HL-60/S4 treated with phorbol 12-myristate 13-acetate at 8.2 ng/mL for 4 days and 3 days (cell line): ENCODE data around the gene ERICH4.
"Not testable (repeated sequence)": the region's sequence is repeated elsewhere in the genome, so short reads cannot be mapped to it uniquely, and the experiment has no call there.

Source experiments
- in situ Hi-C: fragments of 300-500 bp; cut with MboI; formaldehyde crosslinking; loops from 2 replicates; pipeline ENCODE4 v1.15.0; 2022; ENCODE audit warnings: low sequenced_read_pairs

Gene ERICH4, protein sequence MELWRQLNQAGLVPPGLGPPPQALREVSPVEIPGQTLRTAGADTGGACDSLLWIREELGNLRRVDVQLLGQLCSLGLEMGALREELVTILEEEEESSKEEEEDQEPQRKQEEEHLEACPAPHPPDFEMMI

GRCh38 chr19:41442473-41443355 is at the start of gene ERICH4:
TSS of gene ERICH4 (plus strand) at chr19:41443156. CDS start at chr19:41443170, 14 bp downstream.
- in situ Hi-C loops, result no loop called here

DNA sequence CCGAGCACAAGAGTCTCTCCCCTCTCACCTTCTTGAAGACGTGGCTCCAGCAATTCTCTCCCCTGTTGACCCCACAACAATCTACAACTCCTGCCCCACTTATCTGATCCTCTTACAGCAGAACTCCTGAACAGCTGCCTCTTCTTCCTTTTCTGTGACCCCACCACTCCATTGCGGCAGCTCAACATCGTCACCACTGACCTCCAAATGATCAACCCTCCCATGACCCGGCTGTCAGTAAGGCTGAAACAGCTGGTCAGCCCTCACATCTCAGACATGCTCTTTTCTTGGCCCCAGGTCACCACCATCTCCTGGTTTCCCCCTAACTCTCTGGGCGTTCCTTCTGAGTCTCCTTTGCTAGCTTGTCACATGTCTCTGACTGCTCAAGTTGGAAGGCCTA is 47.6 kb upstream of the ERICH4 start:
- in situ Hi-C loops, result no loop called here

DNA sequence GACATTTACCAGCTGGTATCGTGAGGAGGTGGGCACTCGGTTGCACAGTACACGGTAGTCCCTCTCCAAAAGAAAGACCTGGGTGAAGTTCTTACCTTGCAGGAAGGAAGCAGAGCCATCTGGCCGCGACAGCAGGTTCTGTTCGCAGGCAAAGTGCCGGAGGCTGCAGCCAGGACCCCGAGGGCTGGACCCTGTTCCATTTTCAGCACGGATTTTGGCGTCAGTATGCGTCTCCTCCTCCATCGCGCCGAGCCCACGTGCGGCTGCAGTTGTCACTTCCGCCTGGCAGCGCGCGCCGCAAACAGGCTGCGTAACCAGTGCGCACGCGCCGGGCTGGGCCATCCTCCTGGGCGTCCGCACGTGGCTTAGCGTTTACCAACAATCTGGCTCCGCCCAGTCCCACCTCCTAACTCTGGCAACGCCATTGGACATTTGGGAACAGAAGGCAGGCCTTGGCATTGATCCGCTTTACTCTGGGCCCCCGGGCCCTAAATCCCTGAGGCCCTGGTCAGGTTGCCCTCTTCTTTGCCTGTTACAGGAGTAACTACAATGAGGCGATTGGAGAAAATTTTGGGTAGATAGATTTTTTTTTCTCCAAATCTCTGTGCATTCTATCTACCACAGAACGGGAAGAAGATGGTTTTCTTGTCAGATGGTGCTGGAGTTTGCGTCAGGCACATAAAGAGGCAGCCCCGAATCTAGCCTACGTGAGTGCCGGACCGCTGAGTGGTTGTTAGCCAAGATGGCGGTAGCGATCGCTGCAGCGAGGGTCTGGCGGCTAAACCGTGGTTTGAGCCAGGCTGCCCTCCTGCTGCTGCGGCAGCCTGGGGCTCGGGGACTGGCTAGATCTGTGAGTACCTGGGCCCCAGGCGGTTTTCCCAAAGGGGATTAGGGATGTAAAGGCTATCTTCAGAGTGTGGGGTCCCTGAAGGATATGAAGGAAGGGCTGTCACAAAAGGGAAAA is 45.6 kb upstream of the ERICH4 start, which contains the start of the genes BCKDHA and EXOSC5:
Gene BCKDHA, plus strand, starts transcription at position 733 of the 964 bp plus-strand sequence. Its CDS starts 10 bp downstream, at position 743.
Gene EXOSC5, minus strand, starts transcription at position 274 of the 964 bp plus-strand sequence. Its CDS starts 31 bp downstream, at position 243.
- in situ Hi-C loops, result no loop called here

- in situ Hi-C loops, result no loop called here
These were observed 44.9 kb upstream of the ERICH4 start for GRCh38 chr19:41398050-41398418.

GRCh38 chr19:41398598-41398997 is 44.4 kb upstream of the ERICH4 start:
- in situ Hi-C loops, result no loop called here

- in situ Hi-C loops, result no loop called here
These were observed 43.9 kb upstream of the ERICH4 start for GRCh38 chr19:41399091-41399490.

GRCh38 chr19:41399525-41399924 is 43.4 kb upstream of the ERICH4 start:
- in situ Hi-C loops, result no loop called here

GRCh38 chr19:41401483-41401882 is 41.5 kb upstream of the ERICH4 start:
- in situ Hi-C loops, result no loop called here

DNA sequence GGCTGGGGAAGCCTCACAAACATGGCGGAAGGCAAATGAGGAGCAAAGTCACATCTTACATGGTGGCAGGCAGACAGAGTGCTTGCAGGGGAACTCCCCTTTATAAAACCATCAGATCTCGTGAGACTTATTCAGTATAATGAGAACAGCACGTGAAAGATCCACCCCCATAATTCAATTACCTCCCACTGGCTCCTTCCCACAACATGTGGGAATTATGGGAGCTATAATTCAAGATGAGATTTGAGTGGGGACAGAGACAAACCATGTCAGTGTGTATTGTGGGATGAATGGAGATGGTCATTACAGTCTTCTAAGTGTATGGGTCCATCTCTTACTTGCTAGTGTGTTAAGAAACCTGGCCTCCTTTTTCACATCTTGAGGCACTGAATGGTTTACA is 40.9 kb upstream of the ERICH4 start:
- in situ Hi-C loops, result no loop called here

DNA sequence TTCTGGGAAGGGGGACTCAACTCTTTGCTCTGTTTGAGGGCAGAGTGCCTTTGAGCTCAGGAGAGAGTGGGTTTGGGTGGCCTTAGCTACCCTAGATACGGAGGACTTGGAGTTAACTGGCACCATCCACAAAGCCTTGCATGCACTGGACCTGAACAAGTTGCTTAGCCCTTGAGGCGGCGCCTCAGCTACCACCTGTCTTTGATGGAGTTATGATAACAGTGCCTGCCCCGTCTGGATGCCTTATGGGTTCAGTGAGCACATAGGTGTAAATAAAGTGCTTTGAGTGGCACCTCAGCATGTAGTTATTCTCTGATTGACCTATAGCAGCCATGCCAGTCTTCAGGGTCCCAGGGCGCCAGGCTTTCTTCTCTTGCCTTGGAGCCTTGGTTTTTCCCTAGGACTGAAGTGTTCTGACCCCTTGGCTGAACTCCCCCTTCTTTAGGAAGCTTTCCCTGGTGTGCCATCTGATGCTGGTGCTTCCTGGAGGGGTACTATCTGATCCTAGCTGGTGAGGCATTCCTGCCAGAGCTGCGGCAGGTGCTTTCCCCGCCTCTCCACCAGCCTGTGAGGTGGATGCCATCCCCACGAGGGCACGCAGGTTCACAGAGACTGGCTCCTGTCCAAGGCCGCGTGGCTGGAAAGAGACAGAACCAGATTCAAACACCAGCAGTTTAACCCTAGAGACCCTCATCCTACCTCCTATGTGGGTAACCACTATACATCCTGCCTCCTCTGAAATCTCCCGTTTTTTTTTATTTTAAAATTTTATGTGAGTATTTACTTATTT is 39.6 kb upstream of the ERICH4 start:
- in situ Hi-C loops, result no loop called here

- in situ Hi-C loops, result no loop called here
These were observed 37.2 kb upstream of the ERICH4 start for GRCh38 chr19:41405776-41406175.

GRCh38 chr19:41407271-41407670 is 35.7 kb upstream of the ERICH4 start:
- in situ Hi-C loops, result no loop called here

DNA sequence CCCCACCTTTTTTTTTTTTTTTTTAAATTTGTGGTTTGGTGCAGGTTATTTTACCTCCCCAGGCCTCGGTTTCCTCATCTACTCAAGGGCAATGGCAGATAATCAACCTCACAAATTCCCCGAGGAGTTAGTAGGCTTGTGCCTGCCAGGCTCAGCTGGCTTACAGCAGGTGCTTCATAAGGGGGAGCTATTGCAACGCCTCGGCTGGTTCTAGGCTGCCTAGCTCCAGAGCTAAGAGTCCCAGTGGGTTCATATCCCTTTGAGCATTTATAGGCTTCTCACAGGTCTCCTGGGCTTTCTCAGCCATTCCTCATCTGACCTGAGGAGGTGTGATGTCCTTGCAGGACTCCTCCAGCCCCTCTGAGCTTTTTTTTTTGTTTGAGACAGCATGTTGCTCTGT is 34.7 kb upstream of the ERICH4 start:
- in situ Hi-C loops, result no loop called here

DNA sequence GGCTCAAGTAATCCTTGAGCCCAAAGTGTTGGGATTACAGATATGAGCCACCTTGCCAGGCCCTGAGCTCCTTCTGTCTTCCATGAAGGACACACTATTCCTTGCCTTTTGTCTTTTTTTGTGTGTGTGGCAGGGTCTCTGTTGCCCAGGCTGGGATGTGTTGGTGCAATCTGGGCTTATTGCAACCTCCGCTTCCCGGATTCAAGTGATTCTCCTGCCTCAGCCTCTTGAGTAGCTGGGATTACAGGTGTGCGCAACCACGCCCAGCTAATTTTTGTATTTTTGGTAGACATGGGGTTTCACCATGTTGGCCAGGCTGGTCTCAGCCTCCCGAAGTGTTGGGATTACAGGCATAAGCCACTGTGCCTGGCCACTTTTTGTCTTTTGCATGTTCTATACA is 34.1 kb upstream of the ERICH4 start:
- in situ Hi-C loops, result not testable (repeated sequence)

DNA sequence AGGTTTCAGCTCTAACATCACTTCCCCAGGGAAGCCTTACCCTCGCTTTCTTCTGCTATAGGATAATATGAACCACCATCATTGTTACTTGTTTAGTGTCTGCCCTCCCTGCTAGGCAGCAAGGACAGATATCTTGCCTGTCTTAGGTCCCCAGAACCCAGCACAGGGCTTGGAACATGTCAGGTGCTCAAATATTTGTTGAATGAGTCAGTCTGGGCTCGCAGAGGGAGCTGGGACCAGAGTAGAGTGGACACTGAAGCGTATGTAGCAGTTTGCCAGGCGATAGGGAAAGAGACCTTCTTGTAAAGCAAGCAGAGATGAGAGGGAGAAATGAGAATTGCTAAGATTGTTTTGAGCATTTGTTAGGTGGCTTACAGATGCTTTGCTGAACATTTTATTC is 33.7 kb upstream of the ERICH4 start:
- in situ Hi-C loops, result no loop called here

DNA sequence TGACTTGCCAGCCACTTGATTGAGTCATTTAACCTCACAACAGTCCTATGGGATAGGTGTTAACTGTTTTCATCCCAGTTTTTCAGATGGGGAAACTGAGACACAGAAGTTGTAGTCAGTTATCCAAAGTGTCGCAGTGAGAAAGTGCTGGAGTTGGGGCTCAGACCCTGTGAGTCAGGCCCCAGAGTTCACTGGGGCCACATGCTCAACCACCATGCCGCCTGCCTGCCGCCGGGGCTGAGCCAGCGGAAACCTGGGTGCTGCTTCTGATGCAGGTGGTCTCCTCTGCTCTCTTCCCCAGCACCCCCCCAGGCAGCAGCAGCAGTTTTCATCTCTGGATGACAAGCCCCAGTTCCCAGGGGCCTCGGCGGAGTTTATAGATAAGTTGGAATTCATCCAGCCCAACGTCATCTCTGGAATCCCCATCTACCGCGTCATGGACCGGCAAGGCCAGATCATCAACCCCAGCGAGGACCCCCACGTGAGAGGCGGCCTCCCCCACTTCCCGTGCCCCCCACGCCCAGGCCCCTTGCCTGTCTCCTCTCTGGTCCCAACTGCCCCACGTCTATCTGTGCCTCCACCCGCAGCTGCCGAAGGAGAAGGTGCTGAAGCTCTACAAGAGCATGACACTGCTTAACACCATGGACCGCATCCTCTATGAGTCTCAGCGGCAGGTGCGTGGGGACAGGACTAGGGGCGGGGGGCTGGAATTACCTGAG is 32.5 kb upstream of the ERICH4 start:
- in situ Hi-C loops, result no loop called here

- in situ Hi-C loops, result no loop called here
These were observed 31.6 kb upstream of the ERICH4 start for GRCh38 chr19:41411100-41411967.

DNA sequence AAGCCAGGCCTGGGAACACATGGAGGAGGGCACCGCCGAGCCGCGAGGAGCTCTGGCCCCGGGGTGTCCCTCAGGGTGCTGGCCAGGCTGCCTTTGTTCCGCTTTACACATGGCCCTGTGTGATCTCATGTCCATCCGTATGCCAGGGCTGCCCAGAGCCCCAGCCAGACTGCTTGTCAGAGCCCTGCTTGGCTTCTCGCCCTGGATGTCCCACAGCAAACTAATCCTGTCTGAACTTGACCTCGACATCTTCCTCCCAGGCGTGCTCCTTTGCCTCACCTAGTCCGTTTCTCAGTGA is 31.0 kb upstream of the ERICH4 start:
- in situ Hi-C loops, result no loop called here

- in situ Hi-C loops, result no loop called here
These were observed 30.0 kb upstream of the ERICH4 start for GRCh38 chr19:41412953-41413352.
